NCI-H345 (cell line): ENCODE results near the gene PUS1.

Source experiments
- DNase-seq: peaks from one replicate; lab custom pipeline; 2025; lab: John Stamatoyannopoulos, UW

Gene PUS1

GRCh38 chr12:131990980-131991305 lies 61.9 kb downstream of the PUS1 start:
- no peak for DNase-seq

GRCh38 chr12:131991816-131992430 lies 62.8 kb downstream of the PUS1 start:
- DNase-seq: no peak

- no peak for DNase-seq
Measured at GRCh38 chr12:131994589-131994988, 65.5 kb downstream of the PUS1 start.
